DND-41 (cell line): ENCODE data around the gene ACOXL.

Experiments
- EZH2 ChIP-seq: IDR thresholded peaks from 3 replicates; pipeline ENCODE4 v1.6.1; 2012; ENCODE audit warnings: borderline replicate concordance, low read depth, mild to moderate bottlenecking, moderate library complexity, low read length, inconsistent platforms; ENCODE audit not compliant: severe bottlenecking
- TF ChIP-seq, protein P1 (sequence below): IDR thresholded peaks from 2 replicates; pipeline ENCODE4 v1.5.1; 2012; ENCODE audit warnings: borderline replicate concordance, low read length, moderate library complexity, mild to moderate bottlenecking; ENCODE audit not compliant: poor library complexity, severe bottlenecking; ENCODE audit errors: extremely low read depth

DNA sequence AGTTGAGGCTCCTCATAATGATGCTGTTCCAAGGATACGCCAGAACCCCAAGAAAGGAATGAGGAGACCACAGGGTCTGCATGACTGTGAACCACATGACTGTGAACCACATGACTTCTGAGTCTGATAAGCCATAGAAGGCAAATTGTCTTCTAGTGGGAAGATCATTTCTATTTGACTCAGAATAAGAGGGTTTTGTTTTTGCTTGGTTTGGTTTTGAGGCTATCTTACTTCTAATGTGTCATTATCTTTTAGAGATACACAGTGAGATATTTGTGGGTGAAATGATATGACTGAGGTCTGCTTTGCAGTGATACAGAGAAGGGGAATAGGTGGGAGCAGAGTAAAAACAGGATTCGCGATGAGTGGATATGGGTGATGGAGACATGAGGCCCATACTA is 359.4 kb downstream of the ACOXL start:
- TF ChIP-seq, protein P1, sequence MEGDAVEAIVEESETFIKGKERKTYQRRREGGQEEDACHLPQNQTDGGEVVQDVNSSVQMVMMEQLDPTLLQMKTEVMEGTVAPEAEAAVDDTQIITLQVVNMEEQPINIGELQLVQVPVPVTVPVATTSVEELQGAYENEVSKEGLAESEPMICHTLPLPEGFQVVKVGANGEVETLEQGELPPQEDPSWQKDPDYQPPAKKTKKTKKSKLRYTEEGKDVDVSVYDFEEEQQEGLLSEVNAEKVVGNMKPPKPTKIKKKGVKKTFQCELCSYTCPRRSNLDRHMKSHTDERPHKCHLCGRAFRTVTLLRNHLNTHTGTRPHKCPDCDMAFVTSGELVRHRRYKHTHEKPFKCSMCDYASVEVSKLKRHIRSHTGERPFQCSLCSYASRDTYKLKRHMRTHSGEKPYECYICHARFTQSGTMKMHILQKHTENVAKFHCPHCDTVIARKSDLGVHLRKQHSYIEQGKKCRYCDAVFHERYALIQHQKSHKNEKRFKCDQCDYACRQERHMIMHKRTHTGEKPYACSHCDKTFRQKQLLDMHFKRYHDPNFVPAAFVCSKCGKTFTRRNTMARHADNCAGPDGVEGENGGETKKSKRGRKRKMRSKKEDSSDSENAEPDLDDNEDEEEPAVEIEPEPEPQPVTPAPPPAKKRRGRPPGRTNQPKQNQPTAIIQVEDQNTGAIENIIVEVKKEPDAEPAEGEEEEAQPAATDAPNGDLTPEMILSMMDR, result no peak
- no peak for TF ChIP-seq EZH2
